Ovary (tissue), 9 donors: ENCODE results near the gene TRIM37. TPM values are rescaled to one million over a fixed set of nuclear protein-coding genes. Genes with fewer than 3 reads are reported as not detected.

Source experiments
- DNase-seq, 5 donors: peaks; one replicate each; pipeline ENCODE4 v3.0.0-alpha.2; 2019 to 2020
- H3K27ac ChIP-seq, 2 donors: fragments of 200-600 bp; one replicate each; pipeline versions ENCODE4 v1.5.1 to v1.8.0; 2019 to 2022
- H3K27me3 ChIP-seq: fragments of 200-600 bp; one replicate; pipeline ENCODE4 v1.8.0; 2022
- H3K36me3 ChIP-seq: fragments of 200-600 bp; sonication (generic); one replicate; pipeline ENCODE4 v1.5.1; 2019
- H3K4me1 ChIP-seq: one replicate; pipeline ENCODE4 v1.8.1; 2013; ENCODE audit warnings: mild to moderate bottlenecking, moderate library complexity; ENCODE audit not compliant: insufficient read depth
- H3K4me3 ChIP-seq: fragments of 200-600 bp; sonication (generic); one replicate; pipeline ENCODE4 v1.5.1; 2017
- H3K9me3 ChIP-seq, 2 donors: fragments of 200-600 bp in 1 of 2; sonication (generic) in 1 of 2; one replicate each; pipeline versions ENCODE4 v1.5.1 to v1.8.1; 2013 to 2019; ENCODE audit warnings: mild to moderate bottlenecking in 1 of 2, moderate library complexity in 1 of 2
- EP300 ChIP-seq: sonication (generic); formaldehyde crosslinking; IDR thresholded peaks from one replicate; pipeline ENCODE4 v1.6.1; 2017; ENCODE audit warnings: antibody characterized with exemption
- POLR2A ChIP-seq: fragments of 450-650 bp; IDR thresholded peaks from one replicate; pipeline ENCODE4 v1.6.1; 2017; ENCODE audit warnings: antibody characterized with exemption, mild to moderate bottlenecking, moderate library complexity
- whole genome bisulfite sequencing, 3 donors: extraction: QIAGEN DNeasy Blood & Tissue Kit in 1 of 3; methylation state at CpG; one replicate each; pipeline versions ENCODE4 v1.1.5 to v1.1.7; 2013 to 2017; 5-methylcytosine and 5-hydroxymethylcytosine counted together
- intact Hi-C, 4 donors: fragments of 100-400 bp; cut with DNase I; formaldehyde crosslinking; loops; one replicate each; pipeline versions ENCODE4 v1.11.0 to v1.15.1; 2022 to 2023
- polyA plus RNA-seq, 2 donors: library from polyadenylated mRNA; stranded (reverse); fragments of 200-250 nt in 1 of 2; fragments of 350-450 nt in 1 of 2; fragmentation: Illumina TruSeq in 1 of 2; extraction: RNeasy Lipid Tissue Mini Kit (QIAGEN cat#74804) in 1 of 2; gene quantifications; one replicate each; pipeline ENCODE4 v1.2.3, GENCODE V29; 2013 to 2014
- total RNA-seq, 7 donors: library from RNA; depleted of rRNA in 2 of 7; stranded (reverse); fragments of >200 nt in 2 of 7; fragmentation: NEBNext Ultra II Directional in 3 of 7; extraction: Animal tissue kit (Norgen Biotek cat#: 25700) in 3 of 7; gene quantifications; one replicate each; pipeline versions ENCODE4 v1.1.0 to v1.2.4, GENCODE V29; 2016 to 2023
- TF ChIP-seq, protein P1 (sequence below), 3 donors: fragments of 450-650 bp in 2 of 3; fragments of 200-600 bp in 1 of 3; IDR thresholded peaks; one replicate each; pipeline versions ENCODE4 v1.5.1 to v1.8.0; 2016 to 2022; ENCODE audit warnings: antibody characterized with exemption in 3 of 3, mild to moderate bottlenecking in 1 of 3
- donor health status: DM: no; HTN: no; CAD: no; lungs with moderate emphysema.
- donor health status: DM: no; HTN: no; CAD: no.
- donor health status: Bipolar disorder and iron deficiency.
- donor health status: DM: yes; HTN: yes; CAD: no.
- donor health status: DM: no; HTN: no; CAD: no.
- donor health status: DM: yes; HTN: yes; CAD: no.

Gene TRIM37
- total and polyA plus RNA-seq, 9 donors: 8.9 to 21.8 (median 16.8) TPM

GRCh38 chr17:59115474-59115873, 8.8 kb upstream of the TRIM37 start:
- Histone ChIP-seq H3K4me1 (no peaks in the 10 kb centered on the region), H3K27ac (no peak overlapping the region), H3K27me3 (no peaks in the 10 kb centered on the region), H3K4me3 (no peak overlapping the region), H3K9me3 (no peaks in the 10 kb centered on the region), H3K36me3 (no peaks in the 10 kb centered on the region)
- no peak for DNase-seq
- intact Hi-C loops: no loop called here
- WGBS, 3 donors: 93 to 95% (median 94%) methylated on average over 9 of the region's 9 CpGs
- TF ChIP-seq EP300 (no peak), POLR2A (no peak)

DNA sequence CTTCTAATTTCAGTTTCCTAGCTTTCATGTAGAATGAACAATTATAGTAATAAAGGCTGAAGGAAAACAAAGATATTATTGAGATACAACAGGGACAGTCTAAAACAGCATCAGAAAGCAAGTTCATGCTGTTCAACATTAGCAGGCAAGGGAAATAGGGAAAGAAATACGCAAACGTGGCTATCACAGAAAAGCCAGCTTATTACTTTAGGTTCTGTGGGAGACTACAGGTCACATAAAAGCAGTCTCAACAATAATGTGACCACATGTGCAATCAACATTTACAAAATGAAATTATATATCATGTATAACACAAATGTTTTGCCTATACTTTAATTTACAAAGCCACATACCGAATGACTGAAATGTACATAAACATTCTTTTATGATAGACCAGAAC, 4.9 kb upstream of the TRIM37 start:
- DNase-seq: no peak
- H3K4me1 ChIP-seq: peaks cover 1% of the 10 kb centered on the region
- no peak overlapping the region for H3K4me3 ChIP-seq
- no peak overlapping the region for H3K27ac ChIP-seq
- H3K36me3 ChIP-seq: no peaks in the 10 kb centered on the region
- H3K9me3 ChIP-seq: no peaks in the 10 kb centered on the region
- H3K27me3 ChIP-seq: no peaks in the 10 kb centered on the region
- no peak for TF ChIP-seq EP300
- TF ChIP-seq, protein P1, sequence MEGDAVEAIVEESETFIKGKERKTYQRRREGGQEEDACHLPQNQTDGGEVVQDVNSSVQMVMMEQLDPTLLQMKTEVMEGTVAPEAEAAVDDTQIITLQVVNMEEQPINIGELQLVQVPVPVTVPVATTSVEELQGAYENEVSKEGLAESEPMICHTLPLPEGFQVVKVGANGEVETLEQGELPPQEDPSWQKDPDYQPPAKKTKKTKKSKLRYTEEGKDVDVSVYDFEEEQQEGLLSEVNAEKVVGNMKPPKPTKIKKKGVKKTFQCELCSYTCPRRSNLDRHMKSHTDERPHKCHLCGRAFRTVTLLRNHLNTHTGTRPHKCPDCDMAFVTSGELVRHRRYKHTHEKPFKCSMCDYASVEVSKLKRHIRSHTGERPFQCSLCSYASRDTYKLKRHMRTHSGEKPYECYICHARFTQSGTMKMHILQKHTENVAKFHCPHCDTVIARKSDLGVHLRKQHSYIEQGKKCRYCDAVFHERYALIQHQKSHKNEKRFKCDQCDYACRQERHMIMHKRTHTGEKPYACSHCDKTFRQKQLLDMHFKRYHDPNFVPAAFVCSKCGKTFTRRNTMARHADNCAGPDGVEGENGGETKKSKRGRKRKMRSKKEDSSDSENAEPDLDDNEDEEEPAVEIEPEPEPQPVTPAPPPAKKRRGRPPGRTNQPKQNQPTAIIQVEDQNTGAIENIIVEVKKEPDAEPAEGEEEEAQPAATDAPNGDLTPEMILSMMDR (IDR thresholded peaks at IDR 0.05): no peak
- TF ChIP-seq POLR2A: no peak
- WGBS, 3 donors: 76 to 82% (median 77%) methylated on average over 3 of the region's 3 CpGs
- intact Hi-C loops: no loop called here

GRCh38 chr17:59110973-59111372, 4.3 kb upstream of the TRIM37 start:
- no peak overlapping the region for H3K27ac ChIP-seq
- no peaks in the 10 kb centered on the region for H3K36me3 ChIP-seq
- intact Hi-C loops: no loop called here
- TF ChIP-seq, protein P1 (IDR thresholded peaks at IDR 0.05): no peak
- TF ChIP-seq POLR2A (no peak), EP300 (no peak)
- no peaks in the 10 kb centered on the region for H3K9me3 ChIP-seq
- no peak overlapping the region for H3K4me3 ChIP-seq
- no peak for DNase-seq
- peaks cover 1% of the 10 kb centered on the region for H3K4me1 ChIP-seq
- H3K27me3 ChIP-seq: no peaks in the 10 kb centered on the region

DNA sequence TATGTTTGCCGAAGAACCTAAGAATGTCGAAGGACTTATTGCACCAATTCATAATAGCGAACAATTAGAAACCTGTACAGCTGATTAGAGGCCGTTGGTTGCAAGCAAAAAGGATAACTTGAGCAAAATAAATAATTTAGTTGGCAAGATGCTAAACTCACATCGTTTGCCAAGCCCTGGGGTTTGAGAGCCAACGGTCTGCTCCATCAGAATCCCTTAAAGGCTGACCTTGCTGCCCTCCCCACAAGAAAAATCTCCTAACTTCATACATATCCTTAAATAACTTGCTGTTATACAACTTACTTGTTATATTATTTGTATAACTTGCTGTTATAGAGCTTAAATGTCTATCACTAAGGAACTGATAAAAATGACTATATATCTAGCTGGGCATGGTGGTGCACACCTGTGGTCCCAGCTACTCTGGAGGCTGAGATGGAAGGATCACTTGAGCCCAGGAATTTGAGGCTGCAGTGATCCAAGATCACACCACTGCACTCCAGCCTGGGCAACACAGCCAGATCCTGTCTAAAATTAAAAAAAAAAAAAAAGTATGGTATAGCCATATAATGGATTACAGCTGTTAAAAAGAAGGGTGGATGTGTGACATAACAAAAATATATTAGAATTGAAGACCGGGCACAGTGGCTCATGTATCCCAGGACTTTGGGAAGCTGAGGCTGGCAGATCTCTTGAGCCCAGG, 1.9 kb upstream of the TRIM37 start:
- Histone ChIP-seq H3K4me1 (peaks cover 1% of the 10 kb centered on the region), H3K27me3 (no peaks in the 10 kb centered on the region), H3K27ac (no peak overlapping the region), H3K4me3 (no peak overlapping the region), H3K36me3 (no peaks in the 10 kb centered on the region), H3K9me3 (no peaks in the 10 kb centered on the region)
- TF ChIP-seq EP300 (no peak), POLR2A (no peak)
- TF ChIP-seq, protein P1 (IDR thresholded peaks at IDR 0.05): no peak
- WGBS, 3 donors: 70 to 78% (median 72%) methylated on average over 7 of the region's 7 CpGs
- intact Hi-C loops: loop anchor here in 1 of 4 donors (5.0 kb wide), 1 partner anchor 44 kb away; no protein-coding TSS in a partner anchor
- no peak for DNase-seq

- H3K36me3 ChIP-seq: no peaks in the 10 kb centered on the region
- no peak for DNase-seq
- peak overlapping the region; percentile 6 to 37 for H3K27ac ChIP-seq
- 2 to 4% (median 2%) methylated on average over 10 of the region's 10 CpGs for WGBS, 3 donors
- H3K4me3 ChIP-seq: peak overlapping the region; percentile 67
- intact Hi-C loops: loop anchor here in 1 of 4 donors (5.0 kb wide), 1 partner anchor 45 kb away; no protein-coding TSS in a partner anchor
- TF ChIP-seq, protein P1 (IDR thresholded peaks at IDR 0.05): no peak
- TF ChIP-seq EP300 (no peak), POLR2A (no peak)
- H3K4me1 ChIP-seq: peaks cover 1% of the 10 kb centered on the region
- no peaks in the 10 kb centered on the region for H3K27me3 ChIP-seq
- no peaks in the 10 kb centered on the region for H3K9me3 ChIP-seq
These were observed 608 bp upstream of the TRIM37 start for GRCh38 chr17:59107306-59107670.
